GM23338 (cell line): ENCODE measurements around the gene OXNAD1. TPM values are rescaled to one million over a fixed set of nuclear protein-coding genes. Genes with fewer than 3 reads are reported as not detected.

Experiments used
- ATAC-seq: fragments of 200-7000 bp; cut with Tn5 transposase; 3 replicates; pipeline ENCODE4 v1.9.1; 2020
- DNase-seq: peaks from one replicate; pipeline ENCODE4 v3.0.0-alpha.2; 2015; ENCODE audit warnings: low spot score
- H2AFZ ChIP-seq: fragments of 200-600 bp; sonication (generic); 2 replicates; pipeline ENCODE4 v1.8.0; 2016; ENCODE audit warnings: antibody characterized with exemption, mild to moderate bottlenecking, moderate library complexity
- H3F3A ChIP-seq: fragments of 200-600 bp; sonication (generic); replicated peaks from 2 replicates; pipeline ENCODE4 v1.8.0; 2017; ENCODE audit warnings: antibody characterized with exemption, mixed run types, low read depth
- H3K27ac ChIP-seq: fragments of 200-600 bp; sonication (generic); 2 replicates; pipeline ENCODE4 v1.6.1; 2016; ENCODE audit warnings: low read depth
- H3K27me3 ChIP-seq: fragments of 200-600 bp; sonication (generic); 2 replicates; pipeline ENCODE4 v1.8.0; 2016; ENCODE audit warnings: mild to moderate bottlenecking, mixed run types, moderate library complexity; ENCODE audit not compliant: insufficient read depth
- H3K36me3 ChIP-seq: fragments of 200-600 bp; sonication (generic); 2 replicates; pipeline ENCODE4 v1.8.0; 2016; ENCODE audit warnings: mild to moderate bottlenecking; ENCODE audit not compliant: insufficient read depth
- H3K4me1 ChIP-seq: fragments of 200-600 bp; sonication (generic); 2 replicates; pipeline ENCODE4 v1.8.0; 2016; ENCODE audit warnings: mild to moderate bottlenecking, moderate library complexity; ENCODE audit not compliant: insufficient read depth
- H3K4me2 ChIP-seq: fragments of 200-600 bp; sonication (generic); 2 replicates; pipeline ENCODE4 v1.7.1; 2017; ENCODE audit warnings: mixed run types
- H3K4me3 ChIP-seq: fragments of 200-600 bp; sonication (generic); 2 replicates; pipeline ENCODE4 v1.6.1; 2016; ENCODE audit warnings: mixed run types
- H3K79me2 ChIP-seq: fragments of 200-600 bp; sonication (generic); replicated peaks from 2 replicates; pipeline ENCODE4 v1.8.0; 2017; ENCODE audit warnings: mild to moderate bottlenecking; ENCODE audit not compliant: insufficient read depth
- H3K9me2 ChIP-seq: fragments of 200-600 bp; sonication (generic); 2 replicates; pipeline ENCODE4 v1.8.0; 2017; ENCODE audit not compliant: insufficient read depth
- H4K20me1 ChIP-seq: fragments of 200-600 bp; sonication (generic); replicated peaks from 2 replicates; pipeline ENCODE4 v1.8.0; 2017; ENCODE audit warnings: mild to moderate bottlenecking; ENCODE audit not compliant: insufficient read depth
- H3K27ac Mint-ChIP-seq: 2 replicates; pipeline ENCODE4 v1.8.0; 2020; ENCODE audit warnings: inconsistent platforms, mild to moderate bottlenecking, moderate library complexity, mixed read lengths
- H3K27me3 Mint-ChIP-seq: 3 replicates; pipeline ENCODE4 v1.8.0; 2022; ENCODE audit warnings: low read depth, mild to moderate bottlenecking, moderate library complexity, mixed read lengths, inconsistent platforms; ENCODE audit not compliant: insufficient read depth, poor library complexity
- H3K36me3 Mint-ChIP-seq: 3 replicates; pipeline ENCODE4 v1.8.0; 2021; ENCODE audit warnings: low read depth, mild to moderate bottlenecking, inconsistent platforms, moderate library complexity, mixed read lengths
- H3K4me1 Mint-ChIP-seq: 3 replicates; pipeline ENCODE4 v1.8.0; 2020; ENCODE audit warnings: mild to moderate bottlenecking, inconsistent platforms, mixed read lengths
- H3K4me3 Mint-ChIP-seq: 3 replicates; pipeline ENCODE4 v1.8.0; 2021; ENCODE audit warnings: moderate library complexity, mild to moderate bottlenecking, inconsistent platforms, mixed read lengths
- H3K9me3 Mint-ChIP-seq: 3 replicates; pipeline ENCODE4 v1.8.0; 2020; ENCODE audit warnings: moderate library complexity, mild to moderate bottlenecking, inconsistent platforms, mixed read lengths
- CTCF ChIP-seq, 2 experiments: fragments of 200-600 bp in 1 of 2; sonication (generic) in 1 of 2; conservative IDR thresholded peaks; 2 replicates each; pipeline versions ENCODE4 v1.5.1 to v1.6.1; 2016 to 2017; ENCODE audit warnings: antibody characterized with exemption in 2 of 2, low read depth in 2 of 2, mild to moderate bottlenecking in 2 of 2, moderate library complexity in 1 of 2
- ETS1 ChIP-seq: IDR thresholded peaks from 2 replicates; pipeline ENCODE4 v1.6.1; 2016; ENCODE audit warnings: antibody characterized with exemption
- JUNB ChIP-seq: IDR thresholded peaks from one replicate; pipeline ENCODE4 v1.6.1; 2016; ENCODE audit warnings: antibody characterized with exemption; ENCODE audit not compliant: unreplicated experiment
- POLR2AphosphoS5 ChIP-seq: IDR thresholded peaks from 2 replicates; pipeline ENCODE4 v1.6.1; 2016; ENCODE audit warnings: antibody characterized with exemption, low read depth
- REST ChIP-seq: IDR thresholded peaks from one replicate; pipeline ENCODE4 v1.6.1; 2018; ENCODE audit warnings: antibody characterized with exemption; ENCODE audit not compliant: unreplicated experiment
- ZNF331 ChIP-seq: fragments of 250-450 bp; sonication (Bioruptor Pico); IDR thresholded peaks from 2 replicates; pipeline ENCODE4 v1.5.0; 2020; ENCODE audit warnings: low read depth, mild to moderate bottlenecking, moderate library complexity
- ZNF462 ChIP-seq: fragments of 250-450 bp; sonication (Bioruptor Pico); IDR thresholded peaks from 2 replicates; pipeline ENCODE4 v1.5.0; 2020; ENCODE audit warnings: mild to moderate bottlenecking, moderate library complexity
- polyA plus RNA-seq: library from polyadenylated mRNA; unstranded; fragments of >200 nt; fragmentation: Nextera tagmentation; extraction: Ambion mirVana; gene quantifications from 2 replicates; pipeline ENCODE4 v1.2.1, GENCODE V29; 2016
- total RNA-seq: library from RNA; depleted of rRNA; stranded (reverse); fragments of >200 nt; shearing (Covaris generic); gene quantifications from 2 replicates; pipeline ENCODE4 v1.2.3, GENCODE V29; 2014

The OXNAD1 gene
- total and polyA plus RNA-seq, 2 experiments from 2014 or later: 22.9 to 34.2 TPM

- no peak for TF ChIP-seq REST
- no peak for TF ChIP-seq CTCF (conservative IDR thresholded peaks at IDR 0.05; ENCODE audit: low read depth in 2 of 2)
- TF ChIP-seq JUNB: no peak
- TF ChIP-seq ETS1: no peak
These were observed 48.6 kb upstream of the OXNAD1 start (continued) for GRCh38 chr3:16216373-16216935.

GRCh38 chr3:16219777-16220176, 45.2 kb upstream of the OXNAD1 start:
- DNase-seq (no peak), ATAC-seq (no peak)
- H3K79me2 ChIP-seq: no peaks in the 10 kb centered on the region
- no peak for TF ChIP-seq ZNF331 (CRISPR knock-in tag)
- no peak for TF ChIP-seq ZNF462 (CRISPR knock-in tag)
- TF ChIP-seq POLR2AphosphoS5: no peak
- no peak for TF ChIP-seq CTCF (conservative IDR thresholded peaks at IDR 0.05; ENCODE audit: low read depth in 2 of 2)
- no peak overlapping the region for H3K27ac ChIP-seq
- no peak overlapping the region for H3K4me2 ChIP-seq
- Mint-ChIP-seq H3K4me3 (no peak overlapping the region), H3K36me3 (no peaks in the 10 kb centered on the region), H3K27ac (no peak overlapping the region), H3K9me3 (no peaks in the 10 kb centered on the region; the same call in 2 of the 3 replicates), H3K27me3 (no peaks in the 10 kb centered on the region), H3K4me1 (no peaks in the 10 kb centered on the region)
- H3K4me1 ChIP-seq: no peaks in the 10 kb centered on the region
- H3K4me3 ChIP-seq: no peak overlapping the region
- H3K9me2 ChIP-seq: 0 out of 2 replicates have a peak, but pooled peaks cover 3% of the 10 kb centered on the region
- no peak overlapping the region for H2AFZ ChIP-seq
- no peaks in the 10 kb centered on the region for H3F3A ChIP-seq
- H3K36me3 ChIP-seq: no peaks in the 10 kb centered on the region
- no peaks in the 10 kb centered on the region for H3K27me3 ChIP-seq
- H4K20me1 ChIP-seq: no peaks in the 10 kb centered on the region
